Measurements from ENCODE around the gene CIAO3.

GRCh38 chr16:707062-707538, 33.7 kb downstream of the CIAO3 start:
- TF ChIP-seq, protein P1, sequence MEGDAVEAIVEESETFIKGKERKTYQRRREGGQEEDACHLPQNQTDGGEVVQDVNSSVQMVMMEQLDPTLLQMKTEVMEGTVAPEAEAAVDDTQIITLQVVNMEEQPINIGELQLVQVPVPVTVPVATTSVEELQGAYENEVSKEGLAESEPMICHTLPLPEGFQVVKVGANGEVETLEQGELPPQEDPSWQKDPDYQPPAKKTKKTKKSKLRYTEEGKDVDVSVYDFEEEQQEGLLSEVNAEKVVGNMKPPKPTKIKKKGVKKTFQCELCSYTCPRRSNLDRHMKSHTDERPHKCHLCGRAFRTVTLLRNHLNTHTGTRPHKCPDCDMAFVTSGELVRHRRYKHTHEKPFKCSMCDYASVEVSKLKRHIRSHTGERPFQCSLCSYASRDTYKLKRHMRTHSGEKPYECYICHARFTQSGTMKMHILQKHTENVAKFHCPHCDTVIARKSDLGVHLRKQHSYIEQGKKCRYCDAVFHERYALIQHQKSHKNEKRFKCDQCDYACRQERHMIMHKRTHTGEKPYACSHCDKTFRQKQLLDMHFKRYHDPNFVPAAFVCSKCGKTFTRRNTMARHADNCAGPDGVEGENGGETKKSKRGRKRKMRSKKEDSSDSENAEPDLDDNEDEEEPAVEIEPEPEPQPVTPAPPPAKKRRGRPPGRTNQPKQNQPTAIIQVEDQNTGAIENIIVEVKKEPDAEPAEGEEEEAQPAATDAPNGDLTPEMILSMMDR (IDR thresholded peaks at IDR 0.05): no peak
- TF ChIP-seq POLR2A (IDR thresholded peaks at IDR 0.05; ENCODE audit: low read depth) (no peak), EP300 (IDR thresholded peaks at IDR 0.05) (no peak)

All from esophagus muscularis mucosa (tissue), 4 donors.